Measurements from ENCODE around the gene PITX3.

- TF ChIP-seq YY2 (tag by site-specific recombination; IDR thresholded peaks at IDR 0.05) (no peak), ZNF791 (tag by site-specific recombination; IDR thresholded peaks at IDR 0.05) (no peak), ZNF248 (tag by site-specific recombination; IDR thresholded peaks at IDR 0.05) (no peak), ZNF514 (tag by site-specific recombination; IDR thresholded peaks at IDR 0.05) (no peak)
- TF ChIP-seq, protein P1, sequence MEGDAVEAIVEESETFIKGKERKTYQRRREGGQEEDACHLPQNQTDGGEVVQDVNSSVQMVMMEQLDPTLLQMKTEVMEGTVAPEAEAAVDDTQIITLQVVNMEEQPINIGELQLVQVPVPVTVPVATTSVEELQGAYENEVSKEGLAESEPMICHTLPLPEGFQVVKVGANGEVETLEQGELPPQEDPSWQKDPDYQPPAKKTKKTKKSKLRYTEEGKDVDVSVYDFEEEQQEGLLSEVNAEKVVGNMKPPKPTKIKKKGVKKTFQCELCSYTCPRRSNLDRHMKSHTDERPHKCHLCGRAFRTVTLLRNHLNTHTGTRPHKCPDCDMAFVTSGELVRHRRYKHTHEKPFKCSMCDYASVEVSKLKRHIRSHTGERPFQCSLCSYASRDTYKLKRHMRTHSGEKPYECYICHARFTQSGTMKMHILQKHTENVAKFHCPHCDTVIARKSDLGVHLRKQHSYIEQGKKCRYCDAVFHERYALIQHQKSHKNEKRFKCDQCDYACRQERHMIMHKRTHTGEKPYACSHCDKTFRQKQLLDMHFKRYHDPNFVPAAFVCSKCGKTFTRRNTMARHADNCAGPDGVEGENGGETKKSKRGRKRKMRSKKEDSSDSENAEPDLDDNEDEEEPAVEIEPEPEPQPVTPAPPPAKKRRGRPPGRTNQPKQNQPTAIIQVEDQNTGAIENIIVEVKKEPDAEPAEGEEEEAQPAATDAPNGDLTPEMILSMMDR (tag by site-specific recombination; IDR thresholded peaks at IDR 0.05) = peak; percentile 98
- TF ChIP-seq, protein P2, sequence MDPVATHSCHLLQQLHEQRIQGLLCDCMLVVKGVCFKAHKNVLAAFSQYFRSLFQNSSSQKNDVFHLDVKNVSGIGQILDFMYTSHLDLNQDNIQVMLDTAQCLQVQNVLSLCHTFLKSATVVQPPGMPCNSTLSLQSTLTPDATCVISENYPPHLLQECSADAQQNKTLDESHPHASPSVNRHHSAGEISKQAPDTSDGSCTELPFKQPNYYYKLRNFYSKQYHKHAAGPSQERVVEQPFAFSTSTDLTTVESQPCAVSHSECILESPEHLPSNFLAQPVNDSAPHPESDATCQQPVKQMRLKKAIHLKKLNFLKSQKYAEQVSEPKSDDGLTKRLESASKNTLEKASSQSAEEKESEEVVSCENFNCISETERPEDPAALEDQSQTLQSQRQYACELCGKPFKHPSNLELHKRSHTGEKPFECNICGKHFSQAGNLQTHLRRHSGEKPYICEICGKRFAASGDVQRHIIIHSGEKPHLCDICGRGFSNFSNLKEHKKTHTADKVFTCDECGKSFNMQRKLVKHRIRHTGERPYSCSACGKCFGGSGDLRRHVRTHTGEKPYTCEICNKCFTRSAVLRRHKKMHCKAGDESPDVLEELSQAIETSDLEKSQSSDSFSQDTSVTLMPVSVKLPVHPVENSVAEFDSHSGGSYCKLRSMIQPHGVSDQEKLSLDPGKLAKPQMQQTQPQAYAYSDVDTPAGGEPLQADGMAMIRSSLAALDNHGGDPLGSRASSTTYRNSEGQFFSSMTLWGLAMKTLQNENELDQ (tag by site-specific recombination; IDR thresholded peaks at IDR 0.05; ENCODE audit: low read depth) = no peak
- TF ChIP-seq, protein P3, sequence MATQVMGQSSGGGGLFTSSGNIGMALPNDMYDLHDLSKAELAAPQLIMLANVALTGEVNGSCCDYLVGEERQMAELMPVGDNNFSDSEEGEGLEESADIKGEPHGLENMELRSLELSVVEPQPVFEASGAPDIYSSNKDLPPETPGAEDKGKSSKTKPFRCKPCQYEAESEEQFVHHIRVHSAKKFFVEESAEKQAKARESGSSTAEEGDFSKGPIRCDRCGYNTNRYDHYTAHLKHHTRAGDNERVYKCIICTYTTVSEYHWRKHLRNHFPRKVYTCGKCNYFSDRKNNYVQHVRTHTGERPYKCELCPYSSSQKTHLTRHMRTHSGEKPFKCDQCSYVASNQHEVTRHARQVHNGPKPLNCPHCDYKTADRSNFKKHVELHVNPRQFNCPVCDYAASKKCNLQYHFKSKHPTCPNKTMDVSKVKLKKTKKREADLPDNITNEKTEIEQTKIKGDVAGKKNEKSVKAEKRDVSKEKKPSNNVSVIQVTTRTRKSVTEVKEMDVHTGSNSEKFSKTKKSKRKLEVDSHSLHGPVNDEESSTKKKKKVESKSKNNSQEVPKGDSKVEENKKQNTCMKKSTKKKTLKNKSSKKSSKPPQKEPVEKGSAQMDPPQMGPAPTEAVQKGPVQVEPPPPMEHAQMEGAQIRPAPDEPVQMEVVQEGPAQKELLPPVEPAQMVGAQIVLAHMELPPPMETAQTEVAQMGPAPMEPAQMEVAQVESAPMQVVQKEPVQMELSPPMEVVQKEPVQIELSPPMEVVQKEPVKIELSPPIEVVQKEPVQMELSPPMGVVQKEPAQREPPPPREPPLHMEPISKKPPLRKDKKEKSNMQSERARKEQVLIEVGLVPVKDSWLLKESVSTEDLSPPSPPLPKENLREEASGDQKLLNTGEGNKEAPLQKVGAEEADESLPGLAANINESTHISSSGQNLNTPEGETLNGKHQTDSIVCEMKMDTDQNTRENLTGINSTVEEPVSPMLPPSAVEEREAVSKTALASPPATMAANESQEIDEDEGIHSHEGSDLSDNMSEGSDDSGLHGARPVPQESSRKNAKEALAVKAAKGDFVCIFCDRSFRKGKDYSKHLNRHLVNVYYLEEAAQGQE (tag by site-specific recombination; IDR thresholded peaks at IDR 0.05) = no peak
These were observed 9.7 kb downstream of the PITX3 start for GRCh38 chr10:102231357-102232318.

Data from HEK293 (cell line).